GM12865 (cell line): ENCODE measurements around the gene ACVRL1.

ENCODE experiments used
- DNase-seq: peaks from one replicate; pipeline ENCODE4 v3.0.0; 2010; ENCODE audit warnings: low read depth
- H3K4me3 ChIP-seq: 2 replicates; pipeline ENCODE4 v1.5.1; 2011; ENCODE audit warnings: mild to moderate bottlenecking, low read depth, low read length, control low read depth
- TF ChIP-seq, protein P1 (sequence below): IDR thresholded peaks from 2 replicates; pipeline ENCODE4 v1.5.1; 2011; ENCODE audit warnings: low read length, control low read depth, low read depth, inconsistent platforms; ENCODE audit not compliant: insufficient read depth; ENCODE audit errors: missing control alignments

The ACVRL1 gene

DNA sequence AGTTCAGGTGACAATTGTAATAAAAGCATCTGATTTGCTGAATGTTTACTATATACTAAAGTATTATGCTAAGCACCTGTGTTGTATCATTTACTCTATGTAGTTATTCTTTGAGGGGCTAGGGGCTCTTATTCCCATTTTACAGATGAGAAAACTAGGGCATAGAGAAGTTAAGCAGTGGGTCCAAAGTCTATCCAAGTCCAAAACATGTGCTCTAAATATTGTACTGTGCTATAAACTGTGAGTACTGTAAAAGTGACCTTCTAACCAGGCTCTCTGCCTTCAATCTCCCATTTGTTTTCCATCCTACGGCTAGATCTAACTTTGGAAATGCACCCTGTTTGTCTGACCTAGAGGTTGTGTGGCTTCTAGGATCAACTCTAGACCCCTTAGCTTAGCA lies 53.2 kb downstream of the ACVRL1 start:
- no peak for DNase-seq
- no peak overlapping the region for H3K4me3 ChIP-seq
- TF ChIP-seq, protein P1, sequence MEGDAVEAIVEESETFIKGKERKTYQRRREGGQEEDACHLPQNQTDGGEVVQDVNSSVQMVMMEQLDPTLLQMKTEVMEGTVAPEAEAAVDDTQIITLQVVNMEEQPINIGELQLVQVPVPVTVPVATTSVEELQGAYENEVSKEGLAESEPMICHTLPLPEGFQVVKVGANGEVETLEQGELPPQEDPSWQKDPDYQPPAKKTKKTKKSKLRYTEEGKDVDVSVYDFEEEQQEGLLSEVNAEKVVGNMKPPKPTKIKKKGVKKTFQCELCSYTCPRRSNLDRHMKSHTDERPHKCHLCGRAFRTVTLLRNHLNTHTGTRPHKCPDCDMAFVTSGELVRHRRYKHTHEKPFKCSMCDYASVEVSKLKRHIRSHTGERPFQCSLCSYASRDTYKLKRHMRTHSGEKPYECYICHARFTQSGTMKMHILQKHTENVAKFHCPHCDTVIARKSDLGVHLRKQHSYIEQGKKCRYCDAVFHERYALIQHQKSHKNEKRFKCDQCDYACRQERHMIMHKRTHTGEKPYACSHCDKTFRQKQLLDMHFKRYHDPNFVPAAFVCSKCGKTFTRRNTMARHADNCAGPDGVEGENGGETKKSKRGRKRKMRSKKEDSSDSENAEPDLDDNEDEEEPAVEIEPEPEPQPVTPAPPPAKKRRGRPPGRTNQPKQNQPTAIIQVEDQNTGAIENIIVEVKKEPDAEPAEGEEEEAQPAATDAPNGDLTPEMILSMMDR, result no peak

DNA sequence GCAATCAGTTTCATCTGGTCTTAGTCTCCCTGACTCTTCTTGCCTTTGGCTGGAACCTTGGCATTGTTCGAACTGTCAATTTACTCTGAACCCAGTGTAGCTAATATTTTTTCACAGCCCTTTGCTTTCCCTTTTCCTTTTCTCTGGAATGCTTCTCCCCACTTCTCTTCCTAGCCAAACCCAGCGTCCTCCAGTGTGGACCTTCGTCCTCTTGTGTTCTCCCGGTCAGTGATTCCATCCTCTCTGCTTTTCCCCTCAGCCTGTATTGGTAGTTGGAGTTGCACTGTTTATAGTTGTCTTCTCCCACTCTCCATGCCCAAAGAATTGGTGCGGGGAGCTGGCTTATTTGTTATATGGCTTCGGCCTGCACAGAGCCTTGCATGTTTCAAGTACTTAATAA lies 53.6 kb downstream of the ACVRL1 start:
- TF ChIP-seq, protein P1, result no peak
- DNase-seq, result no peak
- H3K4me3 ChIP-seq, result no peak overlapping the region

DNA sequence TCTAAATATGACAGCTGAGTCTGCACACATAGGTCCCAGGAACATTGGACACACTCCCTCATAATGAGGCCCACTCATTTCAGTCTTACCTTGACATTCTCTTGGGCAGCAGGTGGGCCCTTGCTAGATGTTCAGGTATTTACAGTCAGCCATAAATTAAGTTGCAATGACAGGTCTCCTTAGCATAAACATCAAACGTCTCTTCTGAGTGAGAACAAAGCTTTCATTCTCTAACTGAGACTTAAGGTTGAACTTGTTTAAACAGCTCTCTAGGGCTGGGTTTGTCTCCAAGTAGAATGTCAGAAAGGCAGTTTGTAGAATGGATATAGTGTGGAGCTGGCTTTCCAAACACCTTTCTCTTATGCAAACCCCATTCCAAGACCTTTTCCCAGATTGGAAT lies 54.5 kb downstream of the ACVRL1 start:
- no peak for DNase-seq
- TF ChIP-seq, protein P1, result no peak
- H3K4me3 ChIP-seq, result no peak overlapping the region

DNA sequence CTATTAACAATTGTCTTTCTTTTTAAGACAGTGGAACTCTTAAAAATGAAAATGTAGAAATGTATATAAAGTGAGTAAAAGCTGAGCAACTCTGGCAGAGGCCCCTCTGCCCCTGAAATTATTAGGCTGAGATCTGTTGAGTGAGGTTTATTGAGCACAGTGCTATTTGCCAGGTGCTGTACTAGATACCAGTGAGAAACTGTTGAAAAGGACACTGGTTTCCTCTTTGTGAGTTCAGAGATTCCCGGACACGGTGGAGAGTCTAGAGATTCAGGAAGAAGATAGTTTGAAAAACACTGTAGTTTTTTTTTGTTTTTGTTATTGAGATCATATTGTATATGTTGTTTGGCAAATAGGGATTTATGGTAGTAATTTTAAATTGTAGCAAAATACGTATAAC lies 55.4 kb downstream of the ACVRL1 start:
- no peak for DNase-seq
- TF ChIP-seq, protein P1, result no peak
- no peak overlapping the region for H3K4me3 ChIP-seq

DNA sequence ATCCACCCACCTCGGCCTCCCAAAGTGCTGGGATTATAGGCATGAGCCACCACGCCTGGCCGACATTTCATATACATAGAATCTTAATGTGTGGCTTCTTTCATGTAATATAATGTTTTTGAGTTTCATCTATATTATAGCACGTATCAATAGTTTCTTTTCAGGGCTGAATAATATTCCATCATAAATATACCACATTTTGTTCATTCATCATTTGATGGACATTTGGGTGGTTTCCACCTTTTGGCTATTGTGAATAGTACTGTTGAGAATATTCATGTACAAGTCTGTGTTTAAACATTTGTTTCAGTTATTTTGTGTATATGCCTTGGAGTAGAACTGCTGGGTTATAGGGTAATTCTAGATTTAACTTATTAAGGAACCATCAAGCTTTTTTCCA lies 56.2 kb downstream of the ACVRL1 start:
- H3K4me3 ChIP-seq, result no peak overlapping the region
- TF ChIP-seq, protein P1, result no peak

DNA sequence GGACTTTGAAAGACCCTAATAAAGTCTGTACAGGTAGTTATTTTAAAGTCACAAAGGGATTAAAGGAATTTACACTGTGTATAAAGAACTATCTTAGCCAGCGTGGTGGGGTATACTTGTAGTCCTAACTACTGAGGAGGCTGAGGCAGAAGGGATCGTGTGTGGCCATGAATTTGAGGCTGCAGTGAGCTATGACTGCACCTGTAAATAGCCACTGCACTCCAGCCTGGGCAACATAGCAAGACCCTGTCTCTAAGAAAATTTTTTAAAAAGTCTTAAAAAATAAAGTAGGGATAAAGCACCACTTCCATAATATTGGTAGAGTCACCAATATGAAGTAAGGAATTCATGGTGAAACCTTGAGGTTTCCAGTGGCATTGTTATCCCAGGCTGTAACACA lies 62.3 kb downstream of the ACVRL1 start:
- no peak for DNase-seq
- TF ChIP-seq, protein P1, result no peak
- no peak overlapping the region for H3K4me3 ChIP-seq

More for the DNA sequence above, 56.2 kb downstream of the ACVRL1 start:
- DNase-seq, result no peak

DNA sequence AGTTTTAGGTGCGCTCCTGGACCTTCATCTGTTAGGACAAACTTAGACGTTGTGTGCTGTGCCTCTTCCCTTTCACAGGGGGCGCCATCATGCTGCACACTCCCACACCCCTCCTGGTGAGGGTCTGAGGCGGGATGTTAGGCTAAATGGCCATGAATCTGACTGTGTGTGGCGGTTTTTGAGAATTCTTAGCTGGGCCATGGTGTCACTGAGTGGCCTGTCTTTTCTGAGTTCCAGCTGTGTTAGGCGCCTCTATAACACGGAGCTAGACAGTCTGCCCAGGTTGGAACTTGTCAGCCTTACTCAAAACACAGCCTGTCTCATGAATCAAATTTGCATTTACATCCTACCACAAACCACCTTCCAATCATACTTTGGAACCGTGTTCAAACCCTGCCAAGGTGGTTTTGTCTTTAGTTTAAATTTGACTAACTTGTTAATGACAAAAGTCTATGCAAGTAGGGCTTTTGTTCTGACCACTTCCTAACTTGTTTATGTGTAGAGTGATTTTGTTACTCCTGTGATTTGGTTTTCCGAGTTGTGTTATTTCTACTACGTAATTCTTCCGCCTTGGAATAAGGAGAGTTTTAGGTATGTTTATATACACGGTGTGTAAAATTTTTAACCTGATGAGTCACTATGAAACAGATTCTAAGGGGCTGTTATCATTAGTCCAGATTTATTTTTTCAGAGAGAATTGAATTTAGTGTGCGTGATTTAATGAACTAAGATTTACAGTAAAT lies 63.8 kb downstream of the ACVRL1 start:
- H3K4me3 ChIP-seq, result no peak overlapping the region
- DNase-seq, result peak; percentile 89
- TF ChIP-seq, protein P1, result peak; percentile 51
